Activated naive CD8-positive, alpha-beta T cell treated with anti-CD3 and anti-CD28 coated beads, Interleukin-2, amount 50 U/mL, for 16 hours (primary cell): ENCODE measurements around the gene FYCO1.
"Not testable (repeated sequence)": the region's sequence is repeated elsewhere in the genome, so short reads cannot be mapped to it uniquely, and the experiment has no call there.

Source experiments
- DNase-seq: peaks from one replicate; pipeline ENCODE4 v3.0.0-alpha.2; 2020; ENCODE audit warnings: low read depth, low spot score

FYCO1 gene

GRCh38 chr3:46010519-46011113, 15.0 kb upstream of the FYCO1 start:
- no peak for DNase-seq

- DNase-seq: no peak
These were observed 12.4 kb upstream of the FYCO1 start for GRCh38 chr3:46008058-46008457.

- no peak for DNase-seq
These were observed 11.7 kb upstream of the FYCO1 start for GRCh38 chr3:46007280-46007679.

GRCh38 chr3:46006238-46007032, 10.8 kb upstream of the FYCO1 start:
- DNase-seq: no peak

GRCh38 chr3:46003706-46004105, 8.1 kb upstream of the FYCO1 start:
- DNase-seq: not testable (repeated sequence)

- DNase-seq: no peak
These were observed 5.6 kb upstream of the FYCO1 start for GRCh38 chr3:46001178-46001577.

GRCh38 chr3:45997942-45998341, 2.3 kb upstream of the FYCO1 start:
- no peak for DNase-seq

GRCh38 chr3:45997499-45997898, 1.9 kb upstream of the FYCO1 start:
- DNase-seq: not testable (repeated sequence)

GRCh38 chr3:45994419-45995235, 997 bp downstream of the FYCO1 start:
- DNase-seq: no peak

GRCh38 chr3:45993421-45994027, 2.1 kb downstream of the FYCO1 start:
- DNase-seq: no peak

GRCh38 chr3:45992821-45993221, 2.8 kb downstream of the FYCO1 start:
- DNase-seq: no peak

- no peak for DNase-seq
These were observed 3.4 kb downstream of the FYCO1 start for GRCh38 chr3:45992133-45992729.

- no peak for DNase-seq
These were observed 4.3 kb downstream of the FYCO1 start for GRCh38 chr3:45991341-45991740.

- no peak for DNase-seq
These were observed 5.4 kb downstream of the FYCO1 start for GRCh38 chr3:45990181-45990580.

GRCh38 chr3:45988804-45989203, 6.8 kb downstream of the FYCO1 start:
- no peak for DNase-seq

- no peak for DNase-seq
These were observed 7.3 kb downstream of the FYCO1 start for GRCh38 chr3:45988362-45988761.

GRCh38 chr3:45987368-45988291, 8.0 kb downstream of the FYCO1 start:
- DNase-seq: no peak

GRCh38 chr3:45986303-45986982, 9.2 kb downstream of the FYCO1 start:
- DNase-seq: no peak

- DNase-seq: no peak
These were observed 9.9 kb downstream of the FYCO1 start for GRCh38 chr3:45985532-45986302.
